A673 (cell line): ENCODE measurements around the gene SCAMP4. TPM values are rescaled to one million over a fixed set of nuclear protein-coding genes. Genes with fewer than 3 reads are reported as not detected.

Source experiments
- BruUV-seq: library from RNA; stranded (reverse); fragments of 400-500 nt; replicated peaks from 2 replicates; lab custom pipeline; 2021; lab: Mats Ljungman, UMichigan
- CTCF ChIA-PET: fragments of 300-600 bp; sonication (Branson Sonifier 250); formaldehyde crosslinking; loops from one replicate; lab custom pipeline; 2022; ENCODE audit warnings: antibody characterized with exemption; lab: Charles Lee
- POLR2A ChIA-PET: fragments of 300-600 bp; sonication (Branson Sonifier 250); formaldehyde crosslinking; loops from one replicate; lab custom pipeline; 2022; ENCODE audit warnings: antibody characterized with exemption; ENCODE audit not compliant: low non-redundant PET; lab: Charles Lee
- DNase-seq: peaks from one replicate; pipeline ENCODE4 v3.0.0-alpha.2; 2015; ENCODE audit warnings: low spot score
- H3K27ac ChIP-seq: fragments of 200-600 bp; sonication (generic); 2 replicates; pipeline ENCODE4 v1.5.1; 2016; ENCODE audit warnings: mixed run types, low read depth, mild to moderate bottlenecking, mixed read lengths, antibody characterized with exemption, low read length; ENCODE audit not compliant: poor library complexity, severe bottlenecking
- H3K27me3 ChIP-seq: fragments of 200-600 bp; sonication (generic); replicated peaks from 2 replicates; pipeline ENCODE4 v1.6.1; 2017; ENCODE audit warnings: mixed run types, low read depth, mild to moderate bottlenecking, mixed read lengths, antibody characterized with exemption, low read length; ENCODE audit not compliant: insufficient read depth, poor library complexity
- H3K36me3 ChIP-seq: fragments of 200-600 bp; sonication (generic); 2 replicates; pipeline ENCODE4 v1.6.1; 2016; ENCODE audit warnings: mixed run types, mild to moderate bottlenecking, mixed read lengths, antibody characterized with exemption, low read length; ENCODE audit not compliant: insufficient read depth, poor library complexity, severe bottlenecking
- H3K4me1 ChIP-seq: fragments of 200-600 bp; sonication (generic); 2 replicates; pipeline ENCODE4 v1.6.1; 2017; ENCODE audit warnings: mixed run types, mild to moderate bottlenecking, mixed read lengths, antibody characterized with exemption, low read length; ENCODE audit not compliant: insufficient read depth, poor library complexity, severe bottlenecking
- H3K4me3 ChIP-seq: fragments of 200-600 bp; sonication (generic); 2 replicates; pipeline ENCODE4 v1.5.1; 2016; ENCODE audit warnings: low read depth, mixed run types, mild to moderate bottlenecking, mixed read lengths, low read length; ENCODE audit not compliant: poor library complexity, severe bottlenecking
- H3K9me3 ChIP-seq: fragments of 200-600 bp; sonication (generic); 2 replicates; pipeline ENCODE4 v1.6.1; 2016; ENCODE audit warnings: mixed run types, low read depth, mild to moderate bottlenecking, mixed read lengths, antibody characterized with exemption, low read length; ENCODE audit not compliant: poor library complexity, severe bottlenecking
- CTCF ChIP-seq: fragments of 300-800, 200-600 bp; sonication (generic); conservative IDR thresholded peaks from 2 replicates; pipeline ENCODE4 v1.5.1; 2017; ENCODE audit warnings: low read depth, mild to moderate bottlenecking, antibody characterized with exemption, low read length, moderate library complexity, mixed read lengths
- EZH2 ChIP-seq: fragments of 200-600 bp; sonication (generic); IDR thresholded peaks from 2 replicates; pipeline ENCODE4 v1.6.1; 2017; ENCODE audit warnings: borderline replicate concordance, low read depth, mild to moderate bottlenecking, mixed read lengths, antibody characterized with exemption, low read length; ENCODE audit not compliant: poor library complexity, severe bottlenecking
- intact Hi-C: fragments of 100-400 bp; cut with micrococcal nuclease; formaldehyde crosslinking; loops from one replicate; pipeline ENCODE4 v1.10.0; 2022; ENCODE audit not compliant: unreplicated experiment
- total RNA-seq: library from RNA; stranded (reverse); gene quantifications from 2 replicates; pipeline ENCODE4 v1.2.3, GENCODE V29; 2021

SCAMP4 gene
- total RNA-seq, 1 experiment from 2014 or later = 88.4 TPM

- intact Hi-C loops = no loop called here
- TF ChIP-seq CTCF = no peak
- TF ChIP-seq EZH2 = no peak
- Histone ChIP-seq H3K27ac (no peak overlapping the region), H3K4me1 (peaks cover 26% of the 10 kb centered on the region), H3K27me3 (no peaks in the 10 kb centered on the region), H3K9me3 (no peaks in the 10 kb centered on the region), H3K36me3 (no peaks in the 10 kb centered on the region), H3K4me3 (no peak overlapping the region)
- no TSS peak for BruUV-seq
- ChIA-PET POLR2A (no interaction called here), CTCF (no interaction called here)
- no peak for DNase-seq
These were observed 3.2 kb upstream of the SCAMP4 start for GRCh38 chr19:1901940-1902404.

- Histone ChIP-seq H3K36me3 (no peaks in the 10 kb centered on the region), H3K9me3 (no peaks in the 10 kb centered on the region), H3K27ac (no peak overlapping the region), H3K27me3 (no peaks in the 10 kb centered on the region), H3K4me1 (peaks cover 17% of the 10 kb centered on the region), H3K4me3 (no peak overlapping the region)
- ChIA-PET CTCF (interaction anchor here (0.7 kb wide), 1 partner anchor 18 kb away, joined by 6 read pairs; the partner anchor contains the start of gene ABHD17A), POLR2A (interaction anchor here (0.6 kb wide), 1 partner anchor 185 kb away, joined by 10 read pairs; no protein-coding TSS in a partner anchor)
- no TSS peak for BruUV-seq
- DNase-seq = no peak
- TF ChIP-seq EZH2 = no peak
- no peak for TF ChIP-seq CTCF
- intact Hi-C loops = no loop called here
These were observed 2.3 kb upstream of the SCAMP4 start for GRCh38 chr19:1902923-1903322.

GRCh38 chr19:1904860-1905109 lies 414 bp upstream of the SCAMP4 start:
- no TSS peak for BruUV-seq
- CTCF ChIA-PET = no interaction called here
- Histone ChIP-seq H3K9me3 (no peaks in the 10 kb centered on the region), H3K27me3 (no peaks in the 10 kb centered on the region), H3K36me3 (peaks cover 6% of the 10 kb centered on the region), H3K4me3 (peak overlapping the region; percentile 77), H3K27ac (peak overlapping the region; percentile 95), H3K4me1 (peaks cover 17% of the 10 kb centered on the region)
- DNase-seq = no peak
- intact Hi-C loops = no loop called here
- POLR2A ChIA-PET = no interaction called here
- no peak for TF ChIP-seq EZH2
- no peak for TF ChIP-seq CTCF
